GM18502 (cell line): Measurements from ENCODE around the gene RASA2.
"Not testable (repeated sequence)": the region's sequence is repeated elsewhere in the genome, so short reads cannot be mapped to it uniquely, and the experiment has no call there.

Experiments used
- ATAC-seq: cut with Tn5 transposase; IDR thresholded peaks from one replicate; pipeline ENCODE4 v1.9.1; 2021; ENCODE audit warnings: mild to moderate bottlenecking; ENCODE audit not compliant: unreplicated experiment, poor library complexity

Gene RASA2

GRCh38 chr3:141493184-141493583 lies 6.4 kb downstream of the RASA2 start:
- ATAC-seq = no peak

DNA sequence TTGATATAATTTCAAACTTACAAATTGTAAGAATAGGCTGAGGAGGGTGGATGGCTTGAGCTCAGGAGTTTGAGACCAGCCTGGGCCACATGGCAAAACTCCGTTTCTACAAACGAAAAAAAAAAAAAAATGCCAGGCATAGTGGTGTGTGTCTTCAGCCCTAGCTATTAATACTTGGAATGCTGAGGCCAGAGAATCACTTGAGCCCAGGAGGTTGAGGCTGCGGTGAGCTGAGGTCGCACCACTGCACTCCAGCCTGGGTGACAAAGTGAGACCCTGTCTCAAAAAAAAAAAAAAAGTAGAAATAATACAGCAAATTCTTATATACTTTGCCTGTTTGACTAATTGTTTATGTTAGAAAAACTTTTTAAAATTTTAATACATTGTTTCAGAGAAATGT lies 10.8 kb downstream of the RASA2 start:
- not testable (repeated sequence) for ATAC-seq

DNA sequence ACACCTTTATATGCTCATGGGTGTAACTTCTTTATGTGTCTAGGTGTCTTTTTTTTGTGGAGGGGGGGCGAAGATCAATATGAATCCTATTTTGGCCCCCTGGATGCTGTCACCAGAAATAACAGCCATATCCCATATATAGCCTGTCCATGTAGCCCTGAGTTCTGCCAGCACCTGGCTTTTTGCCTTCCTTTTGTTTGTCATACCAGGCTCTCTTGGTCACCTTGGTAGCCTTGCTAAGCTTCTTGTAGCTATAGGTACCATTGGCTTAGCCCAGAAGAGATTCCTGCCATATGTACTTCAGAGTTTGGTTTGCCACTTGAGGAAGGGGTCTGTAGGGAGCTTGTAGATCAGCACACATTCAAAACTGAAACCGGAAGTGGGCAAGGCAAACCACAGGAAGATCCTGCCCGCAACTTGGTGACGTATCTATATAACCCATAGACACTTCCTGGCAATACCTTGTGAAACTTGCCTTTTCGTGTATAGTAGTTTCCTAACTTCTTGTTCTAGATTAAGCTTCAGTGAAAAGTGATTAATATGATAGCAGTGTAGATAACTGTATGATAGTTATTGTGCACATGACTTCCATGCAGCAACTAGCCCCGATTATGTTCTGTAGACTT lies 11.9 kb downstream of the RASA2 start:
- peak; percentile 95 for ATAC-seq

GRCh38 chr3:141499284-141499683 lies 12.5 kb downstream of the RASA2 start:
- no peak for ATAC-seq

DNA sequence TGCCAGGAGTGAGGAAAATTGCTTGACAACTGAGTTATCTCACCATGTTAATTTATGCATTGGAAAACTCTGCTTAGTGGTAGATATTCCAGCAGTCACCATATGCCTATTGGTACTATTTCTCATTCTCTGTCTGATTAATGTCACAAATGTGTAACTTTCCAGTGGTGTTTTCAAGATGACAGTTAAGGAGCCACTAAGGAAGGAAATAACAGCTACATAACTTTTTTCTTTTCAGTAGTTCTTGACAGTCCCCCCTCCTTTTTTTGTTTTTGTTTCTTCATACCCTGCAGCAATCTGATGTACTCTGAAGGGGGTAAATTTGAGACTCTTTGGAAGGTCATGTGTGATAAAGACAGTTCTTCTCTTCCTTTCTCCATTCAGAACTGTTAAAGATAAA lies 13.1 kb downstream of the RASA2 start:
- no peak for ATAC-seq

GRCh38 chr3:141500397-141500796 lies 13.6 kb downstream of the RASA2 start:
- no peak for ATAC-seq

DNA sequence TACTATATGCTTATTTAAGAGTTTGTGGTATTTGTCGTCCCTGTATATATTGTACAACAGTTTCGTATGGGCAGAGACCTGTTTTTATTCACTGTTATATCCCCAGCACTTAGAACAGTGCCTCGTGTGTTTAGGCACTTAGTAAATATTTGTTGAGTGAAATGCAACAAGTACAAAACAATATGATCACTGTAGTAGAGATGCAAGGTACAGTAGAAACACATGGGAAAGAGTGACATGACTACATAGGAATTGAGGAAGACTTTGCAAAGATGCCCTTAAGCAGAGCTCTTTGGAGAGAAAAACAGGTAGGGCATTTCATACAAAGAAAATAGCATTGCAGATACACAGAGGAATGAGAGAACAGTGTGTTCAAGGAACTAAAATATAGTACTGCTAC lies 18.3 kb downstream of the RASA2 start:
- ATAC-seq = no peak

- ATAC-seq = no peak
Measured at GRCh38 chr3:141506071-141506470, 19.2 kb downstream of the RASA2 start.

DNA sequence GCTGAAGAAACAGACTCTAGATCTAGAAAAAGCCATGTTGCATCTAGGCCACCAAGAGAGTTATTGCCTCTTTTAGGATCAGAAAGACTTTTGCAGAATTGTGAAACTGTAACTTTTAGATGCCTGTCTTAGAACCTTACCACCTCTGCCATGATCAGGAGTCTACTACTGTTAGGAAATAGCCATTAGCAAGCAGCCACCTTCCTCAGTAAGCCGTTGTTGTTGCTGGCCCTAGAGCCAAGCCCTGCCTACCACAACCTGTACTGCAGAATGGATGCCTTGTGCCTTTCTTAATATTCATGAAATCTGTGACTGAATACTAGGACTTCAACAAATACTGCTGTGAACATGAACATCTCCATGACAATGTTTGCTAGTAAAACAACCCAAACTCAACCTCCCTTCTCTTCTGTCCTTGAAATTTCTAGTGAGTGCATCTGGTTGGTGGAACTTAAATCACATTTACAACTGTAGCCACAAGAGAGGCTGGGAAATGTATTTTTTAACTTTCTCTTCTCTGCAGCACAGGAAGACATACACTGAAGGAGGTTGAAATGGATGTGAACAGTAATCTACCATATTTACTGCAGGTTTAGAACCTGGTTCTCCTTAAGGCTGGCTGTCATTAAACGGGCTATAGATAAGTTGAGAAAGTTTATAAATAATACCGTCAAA lies 20.7 kb downstream of the RASA2 start:
- ATAC-seq = no peak

DNA sequence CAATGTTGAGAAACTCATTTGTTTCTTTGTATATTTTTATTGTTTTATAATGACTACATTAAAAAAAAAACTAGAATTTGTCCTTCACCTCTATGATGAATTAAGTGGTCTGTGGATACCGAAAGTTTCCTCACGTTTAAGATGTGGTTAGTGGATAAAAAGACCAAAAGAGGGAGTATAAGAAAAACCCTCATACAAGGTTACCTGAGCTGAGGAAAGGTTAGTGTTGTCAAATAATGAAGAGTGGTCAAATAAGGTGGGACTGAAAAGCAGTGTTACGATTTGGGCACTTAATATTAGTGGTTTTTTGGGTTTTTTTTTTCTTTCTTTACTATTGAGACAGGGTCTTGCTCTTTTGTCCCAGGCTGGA lies 21.2 kb downstream of the RASA2 start:
- ATAC-seq = no peak

- no peak for ATAC-seq
Measured at GRCh38 chr3:141511361-141511760, 24.5 kb downstream of the RASA2 start.

DNA sequence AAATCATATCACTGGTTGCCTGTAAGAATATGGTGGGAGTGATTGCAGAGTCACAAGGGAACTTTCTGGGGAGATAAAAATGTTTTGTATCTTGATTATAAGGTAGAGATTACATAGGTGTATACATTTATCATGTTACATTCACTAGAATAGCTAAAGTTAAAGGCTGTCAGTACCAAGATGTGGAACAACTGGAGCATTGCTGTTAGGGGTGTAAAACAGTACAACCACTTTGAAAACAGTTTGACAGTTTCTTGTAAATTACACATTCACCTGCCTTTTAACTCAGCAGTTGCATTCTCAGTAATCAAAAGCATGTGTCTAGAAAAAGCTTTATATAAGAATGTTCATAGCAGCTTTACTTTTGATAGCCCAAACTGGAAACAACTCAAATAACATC lies 27.6 kb downstream of the RASA2 start:
- ATAC-seq = no peak

- ATAC-seq = no peak
Measured at GRCh38 chr3:141519587-141519986, 32.8 kb downstream of the RASA2 start.

DNA sequence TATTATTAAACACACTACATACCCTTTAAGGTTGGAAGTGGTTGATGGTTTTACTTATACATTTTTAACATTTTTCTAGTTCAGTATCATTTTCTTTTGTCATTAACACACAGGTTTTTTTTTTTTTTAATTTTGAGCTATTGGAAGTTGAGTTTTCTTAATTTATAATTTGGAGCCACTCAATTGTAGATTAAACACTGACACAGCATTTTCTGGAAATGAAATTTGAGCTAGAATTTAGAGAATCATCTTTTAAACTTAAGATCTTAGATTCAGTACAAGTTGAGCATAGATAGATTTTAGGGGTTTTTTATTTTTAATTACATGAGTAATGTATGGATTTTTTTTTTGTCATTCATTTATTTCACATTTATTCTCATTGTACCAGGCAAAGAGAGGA lies 35.0 kb downstream of the RASA2 start:
- ATAC-seq = no peak

DNA sequence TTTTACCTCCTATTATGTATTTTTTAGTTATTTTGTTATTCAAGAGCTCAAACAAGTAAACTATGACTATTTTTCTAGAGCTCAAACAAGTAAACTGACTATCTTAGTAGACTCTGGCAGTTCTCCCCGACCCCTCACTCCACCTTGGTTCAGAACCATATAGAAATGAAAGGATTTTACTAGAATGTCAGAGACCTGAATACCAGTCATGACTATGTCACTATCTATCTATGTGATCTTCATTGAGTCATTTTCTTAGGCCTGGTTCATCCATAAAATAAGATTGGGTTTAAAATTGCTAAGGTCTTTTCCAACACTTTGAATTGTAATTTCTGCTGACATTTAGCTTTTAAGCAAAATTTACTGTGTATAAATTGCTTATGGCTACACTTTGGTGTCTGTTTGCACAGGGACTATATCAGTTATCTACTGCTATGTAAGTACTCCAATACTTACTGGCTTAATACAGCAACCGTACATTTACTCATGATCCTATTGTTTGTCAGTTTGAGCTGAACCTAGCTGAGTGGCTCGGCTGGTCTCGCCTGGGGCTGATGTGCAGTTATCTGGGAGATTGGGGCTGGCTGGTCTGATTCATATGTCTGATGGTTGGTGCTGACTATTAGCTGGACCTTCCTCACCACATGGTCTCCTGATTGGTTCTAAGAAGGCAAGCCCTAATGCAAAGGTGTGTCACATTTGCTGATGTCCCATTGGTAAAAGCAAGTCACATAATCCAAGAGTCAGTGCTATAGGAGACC lies 37.0 kb downstream of the RASA2 start:
- ATAC-seq = no peak

- no peak for ATAC-seq
Measured at GRCh38 chr3:141524988-141525387, 38.2 kb downstream of the RASA2 start.

- ATAC-seq = no peak
Measured at GRCh38 chr3:141525814-141526213, 39.0 kb downstream of the RASA2 start.

GRCh38 chr3:141526709-141527108 lies 39.9 kb downstream of the RASA2 start:
- no peak for ATAC-seq

DNA sequence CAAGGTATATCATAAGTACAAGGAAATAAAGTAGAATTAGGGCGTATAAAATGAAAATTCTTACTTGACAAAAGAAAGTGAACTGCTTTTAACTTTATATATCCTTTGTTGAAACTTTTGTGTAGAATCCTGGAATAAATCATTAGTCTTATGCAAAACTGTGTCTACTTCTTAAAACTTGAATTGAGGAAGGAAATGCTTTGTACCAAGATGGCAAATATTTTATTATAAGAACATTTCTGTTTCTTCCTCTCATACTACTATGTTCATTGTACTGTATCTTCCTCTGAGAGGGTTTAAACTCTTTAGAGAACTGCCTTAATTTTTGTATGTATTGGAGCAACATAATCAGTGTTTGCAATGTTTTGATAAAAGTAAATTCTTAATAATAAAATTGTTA lies 42.0 kb downstream of the RASA2 start:
- ATAC-seq = no peak

GRCh38 chr3:141529256-141529655 lies 42.4 kb downstream of the RASA2 start:
- no peak for ATAC-seq

GRCh38 chr3:141529717-141530414 lies 43.0 kb downstream of the RASA2 start:
- ATAC-seq = no peak
